IPS-NIHi7 (cell line): Measurements from ENCODE around the gene FOXN3.
"Not testable (repeated sequence)": the region's sequence is repeated elsewhere in the genome, so short reads cannot be mapped to it uniquely, and the experiment has no call there.

Experiments
- DNase-seq: peaks from one replicate; pipeline ENCODE4 v3.0.0; 2012; ENCODE audit warnings: mixed read lengths; ENCODE audit errors: extremely low spot score

Gene FOXN3

DNA sequence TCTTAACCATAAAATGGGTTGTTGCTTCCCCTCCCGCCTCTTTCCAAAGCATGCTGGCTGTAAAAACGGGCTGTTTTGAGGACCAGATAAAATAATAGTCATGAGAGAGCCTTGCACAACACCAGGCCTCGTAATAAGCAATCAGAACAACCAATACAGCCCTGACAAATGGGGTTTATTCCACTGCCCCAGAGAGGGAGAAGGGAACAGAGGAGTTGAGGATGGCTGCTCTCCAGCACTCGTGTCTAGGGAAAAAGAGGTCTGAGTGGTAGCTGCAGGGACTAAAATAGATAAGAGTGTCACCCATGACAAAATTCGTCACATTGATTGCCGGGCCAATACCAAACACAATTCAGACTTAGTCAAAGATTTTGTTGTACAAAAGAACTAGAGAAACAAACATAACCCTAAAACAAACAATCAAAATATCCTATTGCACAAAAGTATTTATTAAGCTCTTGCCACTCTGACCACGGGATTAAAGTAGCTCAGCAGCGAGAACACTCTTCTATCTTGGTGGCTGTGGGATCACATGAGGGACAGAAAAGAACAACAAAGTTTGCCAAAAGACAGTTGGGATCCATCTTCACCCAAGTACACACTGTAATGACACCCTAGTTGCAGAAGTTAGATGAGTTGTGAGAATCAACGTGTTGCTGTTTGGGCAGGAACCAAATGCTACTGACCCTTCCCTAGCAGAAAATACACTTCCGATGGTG is 188.0 kb downstream of the FOXN3 start:
- DNase-seq, result no peak

DNA sequence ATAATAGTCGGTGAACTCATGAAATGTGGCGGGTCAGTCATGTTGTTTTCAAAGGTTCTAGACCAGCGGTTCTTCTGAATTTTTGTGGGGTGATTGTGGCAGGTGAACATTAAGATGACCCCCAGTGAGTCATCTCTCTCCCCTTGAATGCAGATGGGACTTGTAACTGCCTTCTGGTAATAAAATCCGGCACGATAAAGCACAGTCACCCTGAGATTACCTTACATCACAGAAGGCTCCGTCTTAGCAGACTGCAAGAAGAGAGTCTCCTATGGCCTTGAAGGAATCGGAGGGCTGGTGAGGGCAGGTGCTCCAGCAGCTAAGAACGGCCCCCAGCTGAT is 189.6 kb downstream of the FOXN3 start:
- no peak for DNase-seq

DNA sequence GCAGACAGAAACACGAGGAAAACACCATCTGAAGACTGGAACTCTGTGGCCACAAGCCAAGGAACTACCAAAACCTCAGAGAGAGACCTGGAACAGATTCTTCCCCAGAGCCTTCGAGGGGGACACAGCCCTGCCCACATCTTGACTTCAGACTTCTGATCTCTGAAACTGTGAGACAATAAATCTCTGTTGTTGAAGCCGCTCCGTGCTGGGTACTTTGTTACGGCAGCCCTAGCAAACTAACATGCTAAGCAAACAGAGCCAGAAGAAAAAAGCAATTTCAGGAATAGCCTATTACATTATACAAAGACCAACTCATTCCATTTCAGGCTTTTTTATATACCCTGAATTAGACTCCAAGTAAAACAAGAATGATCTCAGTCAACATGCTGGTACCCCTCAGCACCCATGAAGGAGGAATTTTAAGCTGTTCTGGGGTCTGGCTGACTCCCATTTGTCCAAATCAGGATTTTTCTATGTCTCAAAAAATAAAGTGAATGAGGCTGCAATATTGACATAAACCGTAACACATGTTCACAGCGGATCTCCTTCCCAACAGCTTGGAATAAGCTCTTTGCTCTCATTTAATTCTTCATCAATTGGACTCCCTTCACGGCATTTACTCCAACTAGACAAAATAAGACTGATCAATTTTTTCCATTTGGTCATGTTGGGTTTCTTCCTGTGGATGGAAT is 190.1 kb downstream of the FOXN3 start:
- DNase-seq, result no peak

DNA sequence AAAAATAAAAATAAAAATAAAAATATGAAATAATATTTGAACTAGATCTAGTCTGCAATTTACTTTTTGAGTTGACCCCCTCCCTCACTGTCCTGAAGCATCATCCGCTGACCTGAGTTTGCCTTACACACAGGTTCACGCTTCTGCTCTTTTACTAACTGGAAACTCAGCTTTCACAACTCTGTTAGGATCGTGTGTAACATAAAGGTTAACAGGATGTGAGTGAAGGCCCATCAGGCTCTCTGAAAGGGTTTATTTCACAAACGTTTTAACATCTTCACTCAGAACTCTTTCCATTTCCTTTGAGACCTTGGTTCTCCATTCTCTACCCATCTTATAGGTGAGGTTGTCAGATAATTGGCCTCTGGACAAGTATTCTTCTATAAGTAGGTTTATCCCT is 191.4 kb downstream of the FOXN3 start:
- no peak for DNase-seq

DNA sequence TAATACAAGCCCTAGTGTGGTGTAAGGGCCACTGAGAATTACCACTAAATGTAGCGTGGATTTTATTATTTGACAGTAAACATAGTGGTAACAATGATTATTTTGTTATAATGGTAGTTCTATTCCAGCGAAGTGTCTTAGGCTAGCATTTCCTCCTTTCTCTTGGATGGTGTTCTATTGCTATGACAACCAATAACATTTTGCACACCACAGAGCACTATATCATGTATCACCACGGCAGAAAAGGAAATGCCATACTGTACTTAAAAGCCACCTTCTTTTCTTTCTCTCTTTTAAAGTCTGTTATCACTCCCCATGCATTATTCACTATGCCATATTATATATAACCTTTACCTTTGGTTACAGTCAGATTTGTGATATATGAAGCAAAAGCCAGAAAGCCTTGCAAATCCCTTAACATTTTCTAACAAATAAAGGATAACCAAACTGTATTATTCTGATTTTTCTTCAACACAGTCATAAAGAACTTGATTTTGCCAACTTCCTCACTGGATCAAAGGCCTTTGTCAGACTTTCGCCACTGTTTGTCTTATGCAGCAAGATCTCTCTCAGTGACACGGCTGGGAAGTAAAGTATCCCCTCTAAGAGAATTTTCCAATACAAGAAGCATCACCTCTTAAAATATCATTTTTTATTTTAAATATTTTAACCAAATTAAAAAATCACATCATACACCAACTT is 195.8 kb downstream of the FOXN3 start:
- no peak for DNase-seq

DNA sequence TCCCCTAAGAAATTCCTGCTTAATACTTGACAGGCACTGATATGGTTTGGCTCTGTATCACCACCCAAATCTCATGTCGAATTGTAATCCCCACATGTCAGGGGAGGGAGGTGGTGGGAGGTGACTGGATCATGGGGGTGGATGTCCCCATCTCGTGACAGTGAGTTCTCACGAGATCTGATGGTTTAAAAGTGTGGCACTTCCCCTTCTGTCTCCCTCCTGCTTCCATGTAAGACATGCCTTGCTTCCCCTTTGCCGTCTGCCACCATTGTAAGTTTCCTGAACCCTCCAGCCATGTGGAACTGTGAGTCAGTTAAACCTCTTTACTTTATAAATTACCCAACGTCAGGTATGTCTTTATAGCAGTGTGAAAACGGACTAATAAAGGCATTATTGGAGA is 198.0 kb downstream of the FOXN3 start:
- no peak for DNase-seq

DNA sequence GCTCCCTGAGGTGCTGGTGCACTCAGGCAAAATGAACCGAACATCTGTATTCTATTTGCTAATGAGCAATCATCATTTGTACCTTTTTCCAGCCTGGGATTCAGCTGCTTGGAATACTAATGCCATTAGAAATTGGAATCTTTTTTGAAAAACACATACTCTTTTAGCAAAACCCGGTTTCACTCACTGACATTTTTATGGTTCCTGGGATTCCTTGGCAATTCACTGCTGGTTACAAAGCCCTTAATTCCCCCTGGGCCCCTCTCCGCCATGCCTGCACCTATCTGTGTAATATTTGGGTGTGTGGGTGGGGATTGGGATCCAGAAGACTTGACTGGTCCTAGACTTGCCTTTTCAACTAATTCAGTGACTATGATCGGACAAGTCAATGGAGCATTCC is 199.1 kb downstream of the FOXN3 start:
- DNase-seq, result no peak

DNA sequence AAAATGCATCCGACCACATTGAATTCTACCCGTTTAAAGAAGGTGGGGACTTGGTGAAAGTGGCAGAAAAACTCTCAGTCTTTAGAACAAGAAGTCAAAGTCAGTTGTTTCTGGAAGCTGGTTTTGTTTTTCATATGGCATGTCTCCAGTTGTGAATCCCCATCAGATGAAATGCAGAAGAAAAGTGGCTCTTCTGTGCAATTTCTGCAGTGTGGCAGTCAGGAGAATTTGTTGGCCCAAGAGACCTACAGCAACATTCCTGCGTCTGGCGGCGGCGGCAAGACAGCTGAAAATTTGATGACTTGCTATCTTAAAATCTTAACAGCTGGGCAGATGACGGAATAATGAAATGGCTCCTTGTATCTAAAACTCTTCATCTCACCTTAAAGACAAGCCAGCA is 201.5 kb downstream of the FOXN3 start:
- DNase-seq, result no peak

DNA sequence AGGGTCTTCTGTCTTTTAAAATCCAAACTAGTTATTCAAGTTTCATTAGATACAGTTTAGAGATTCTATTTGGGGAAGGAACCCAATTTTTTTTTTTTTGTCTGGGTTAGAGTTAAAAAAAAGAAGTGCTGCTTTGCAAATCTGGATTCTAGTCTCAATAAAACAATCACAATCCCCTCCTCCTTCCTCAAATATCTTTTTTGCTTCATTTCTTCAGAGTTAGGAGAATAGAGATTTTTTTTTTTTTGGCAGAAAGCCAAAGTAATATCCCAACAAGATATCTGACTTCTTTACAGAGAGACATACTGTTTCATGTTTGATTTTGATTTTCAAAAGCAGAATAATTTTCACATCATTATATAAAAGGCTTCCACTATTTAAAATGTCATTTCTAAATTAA is 201.9 kb downstream of the FOXN3 start:
- no peak for DNase-seq

DNA sequence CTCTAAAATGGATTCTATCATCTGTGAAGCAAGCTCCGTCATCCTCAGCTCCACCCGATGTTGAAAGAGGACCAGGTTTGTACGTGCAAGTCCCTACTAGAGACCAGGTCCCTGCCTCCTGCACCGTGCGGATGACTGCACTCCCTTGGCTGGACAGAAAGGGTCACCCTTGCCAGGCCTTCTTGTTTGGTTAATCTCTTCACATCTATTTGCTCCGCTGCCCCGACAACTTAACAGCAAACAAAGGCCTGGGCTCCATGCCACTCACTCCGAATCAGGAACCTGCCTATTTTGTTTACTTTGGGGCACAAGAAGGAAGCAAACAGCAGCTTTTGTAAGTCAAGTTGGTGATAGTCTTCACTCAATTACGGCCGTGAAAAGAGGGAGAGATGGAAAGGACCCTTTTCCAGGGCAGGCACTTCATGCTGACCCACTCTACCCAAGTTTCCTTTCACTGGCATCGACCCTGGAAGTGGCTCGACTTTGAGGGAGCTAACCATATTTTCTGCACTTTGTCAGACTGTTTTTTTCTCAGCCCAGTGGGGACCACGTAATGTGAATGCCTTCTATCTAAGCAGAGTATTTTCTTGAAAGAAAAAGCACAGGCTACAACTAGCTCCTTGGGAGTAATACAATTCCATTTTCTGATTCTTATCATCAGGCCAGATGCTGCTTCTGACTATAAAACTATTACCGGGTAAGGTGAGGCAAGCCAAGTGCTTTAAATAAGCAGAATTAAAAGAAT is 202.6 kb downstream of the FOXN3 start:
- no peak for DNase-seq

DNA sequence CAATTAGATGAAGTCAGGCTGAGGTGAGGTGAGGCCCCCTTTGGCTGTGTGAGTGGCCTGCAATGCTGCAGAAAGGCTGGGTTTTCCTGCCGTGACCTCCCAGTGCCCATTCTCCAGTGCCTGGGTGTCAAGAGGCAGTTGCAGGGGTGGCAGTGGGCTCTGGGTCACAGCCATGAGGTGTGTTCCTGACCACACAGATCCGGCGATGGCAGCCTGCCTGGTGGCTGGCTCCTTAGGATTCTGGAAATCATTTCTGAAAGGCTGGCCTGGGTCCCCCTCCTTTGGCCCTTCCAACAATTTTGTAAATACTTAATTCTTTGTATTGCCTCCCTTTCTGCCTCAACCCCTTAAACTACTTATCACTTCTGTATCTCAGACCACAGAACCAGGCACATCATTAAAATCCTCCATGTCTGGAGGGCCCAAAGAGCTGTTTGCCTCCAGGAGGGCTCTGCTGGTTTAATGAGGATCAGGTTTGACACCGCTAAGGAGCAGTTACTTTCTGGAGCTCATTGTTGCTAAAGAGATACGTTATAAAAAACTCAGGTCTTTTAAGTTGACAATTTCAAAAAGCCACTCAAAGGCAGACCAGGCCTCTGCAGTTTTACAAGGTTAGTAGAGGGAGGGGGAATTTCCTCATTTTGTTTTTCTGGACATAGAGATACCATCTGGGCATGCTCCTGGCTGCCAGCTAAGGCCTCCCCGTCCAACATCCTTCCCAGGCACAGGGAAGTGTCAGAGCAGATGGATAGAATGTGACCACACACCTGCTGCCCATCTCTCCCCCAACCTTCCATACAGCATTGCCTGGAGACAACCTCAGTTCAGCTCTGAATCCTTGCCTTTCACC is 204.4 kb downstream of the FOXN3 start:
- no peak for DNase-seq

DNA sequence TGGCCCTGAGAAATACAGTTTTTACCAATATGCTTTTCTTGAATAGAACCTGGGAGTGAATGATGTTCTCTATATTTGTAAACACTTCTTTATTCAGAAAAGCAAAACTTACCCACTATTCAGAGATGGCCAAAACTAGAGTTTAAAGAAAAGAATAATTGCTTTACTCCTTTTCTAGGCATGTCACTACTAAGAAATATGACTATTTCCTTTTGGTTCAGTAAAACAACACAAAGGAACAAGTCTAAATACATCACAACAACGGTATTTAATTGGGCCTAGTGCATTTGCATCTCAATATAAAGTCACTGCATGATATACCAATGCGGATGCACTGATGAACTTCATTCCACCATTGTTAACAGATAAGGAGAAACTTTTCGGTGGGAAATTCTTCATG is 207.5 kb downstream of the FOXN3 start:
- DNase-seq, result no peak

DNA sequence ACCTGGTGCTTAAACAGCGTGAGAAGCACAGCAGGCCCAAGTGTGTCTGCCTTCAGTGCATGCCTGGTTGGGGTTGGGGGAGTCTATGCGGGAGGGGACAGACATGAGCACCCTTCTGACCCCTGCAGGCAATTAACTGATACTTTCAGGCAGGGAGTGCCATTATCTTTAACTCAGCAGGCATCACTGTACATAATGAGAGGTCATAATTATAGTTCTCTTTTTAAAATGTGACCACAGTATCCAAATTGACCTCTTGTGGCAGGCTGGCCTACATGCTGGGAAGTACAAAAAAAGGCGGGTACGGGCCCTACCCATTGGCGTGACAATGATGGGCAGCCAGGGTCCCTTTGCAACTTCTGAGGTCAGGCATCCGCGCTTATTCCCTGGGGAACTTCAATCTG is 209.1 kb downstream of the FOXN3 start:
- peak; percentile 55 for DNase-seq

DNA sequence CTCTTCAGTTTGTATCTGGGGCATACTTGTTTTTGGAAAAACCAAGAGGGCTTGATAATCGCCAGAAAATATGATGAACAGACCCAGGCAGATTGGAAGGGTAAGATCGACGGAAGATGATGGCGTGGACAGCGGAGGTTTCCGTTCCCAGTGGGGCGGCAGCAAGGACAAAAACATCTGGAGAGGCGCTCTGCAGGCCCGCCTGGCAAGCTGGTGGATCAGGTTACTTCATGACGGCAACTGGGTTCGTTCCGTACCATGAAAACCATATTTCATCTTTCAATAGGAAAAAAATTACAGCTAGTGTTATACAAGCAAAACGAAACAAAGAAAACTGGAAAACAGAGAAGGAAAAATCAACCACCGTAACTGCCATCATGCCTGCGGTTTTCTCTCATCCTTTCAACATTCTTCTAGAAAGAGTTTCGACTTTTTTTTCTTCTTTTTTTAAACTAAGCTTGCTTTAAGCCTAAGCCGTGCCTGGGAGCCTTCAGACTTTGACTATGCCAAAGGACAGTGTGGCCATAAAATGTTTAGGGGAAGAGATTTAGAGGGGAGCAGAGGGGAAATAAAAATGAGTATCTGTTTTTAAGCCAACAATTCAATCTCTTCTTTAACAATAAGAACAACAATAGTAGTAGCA is 210.5 kb downstream of the FOXN3 start:
- no peak for DNase-seq

DNA sequence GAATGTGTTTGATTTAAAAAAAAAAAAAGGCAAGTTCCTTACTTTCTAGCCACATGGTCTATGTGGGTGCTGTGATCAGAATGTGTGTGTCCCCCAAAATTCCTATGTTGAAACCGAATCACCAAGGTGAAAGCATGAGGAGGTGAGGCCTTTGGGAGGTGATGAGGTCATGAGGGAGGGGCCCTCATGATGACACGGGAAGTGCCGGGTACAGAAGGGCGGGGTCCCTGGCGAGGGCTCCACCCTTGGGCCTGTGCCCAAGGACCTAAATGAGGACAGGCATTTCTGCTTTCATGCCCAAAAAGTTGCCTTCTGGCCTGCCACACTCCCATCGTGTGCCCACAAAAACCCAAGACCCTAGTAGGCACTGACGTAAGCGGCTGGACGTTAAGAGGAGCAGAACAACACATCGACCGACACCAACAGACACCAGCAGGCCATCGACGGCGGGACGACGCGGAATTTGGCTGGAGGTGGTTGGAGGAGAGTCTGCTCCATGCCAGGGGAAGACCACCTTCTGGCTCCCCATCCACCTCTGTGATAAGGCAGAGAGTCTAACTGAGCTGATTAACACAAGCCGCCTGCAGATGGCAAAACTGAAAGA is 211.8 kb downstream of the FOXN3 start:
- DNase-seq, result no peak

DNA sequence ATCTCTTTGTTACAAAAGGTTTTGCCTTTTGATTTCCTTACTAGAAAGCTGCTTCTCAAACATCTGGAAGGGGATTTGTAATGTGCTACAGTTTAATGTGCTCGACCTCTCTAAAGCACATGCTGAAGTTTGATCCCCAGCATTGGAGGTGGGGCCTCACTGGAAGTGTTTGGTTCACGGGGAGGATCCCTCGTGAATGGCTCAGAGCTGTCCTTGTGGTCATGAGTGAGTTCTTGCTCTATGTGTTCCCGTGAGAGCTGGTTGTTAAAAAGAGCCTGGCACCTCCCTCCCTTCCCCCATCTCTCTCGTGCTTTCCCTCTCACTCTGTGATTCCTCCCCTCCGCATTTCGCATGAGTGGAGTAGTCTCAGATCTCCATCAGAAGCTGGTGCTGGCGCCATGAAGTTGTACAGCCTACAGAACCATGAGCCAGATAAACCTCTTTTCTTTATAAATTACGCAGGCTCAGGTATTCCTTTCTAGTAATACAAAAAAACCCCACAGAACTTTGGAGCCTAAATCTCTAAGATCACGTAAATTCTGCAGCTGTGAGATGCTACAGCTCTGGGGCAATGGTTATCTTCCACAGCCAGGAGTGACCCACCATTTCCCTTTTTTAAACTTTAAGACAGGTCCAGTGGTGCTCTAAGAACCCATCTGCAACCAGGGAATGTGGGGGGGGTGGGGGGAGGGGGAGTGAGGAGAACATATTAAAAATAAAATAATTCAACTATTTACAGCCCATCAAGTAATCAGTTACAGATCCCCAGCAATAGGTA is 214.4 kb downstream of the FOXN3 start:
- no peak for DNase-seq

DNA sequence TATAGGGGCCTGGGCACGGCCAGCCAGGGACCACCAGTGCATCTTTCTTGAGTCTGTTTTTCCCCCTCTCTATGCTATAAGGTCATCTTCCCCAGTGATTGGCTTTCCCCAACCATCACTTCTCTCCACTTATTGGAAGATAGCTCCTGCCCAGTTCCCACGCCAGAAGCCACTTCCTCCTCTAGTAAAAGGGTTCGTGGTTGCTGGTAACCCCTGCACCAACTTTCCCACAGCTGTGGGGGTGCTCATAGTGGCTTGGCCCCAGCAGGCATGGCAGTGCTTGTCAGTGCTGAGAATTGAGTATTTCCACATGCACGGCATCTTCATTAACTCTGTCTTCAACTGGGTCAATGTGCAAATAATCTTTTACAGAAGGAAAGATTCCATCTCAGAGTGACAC is 215.4 kb downstream of the FOXN3 start:
- no peak for DNase-seq

DNA sequence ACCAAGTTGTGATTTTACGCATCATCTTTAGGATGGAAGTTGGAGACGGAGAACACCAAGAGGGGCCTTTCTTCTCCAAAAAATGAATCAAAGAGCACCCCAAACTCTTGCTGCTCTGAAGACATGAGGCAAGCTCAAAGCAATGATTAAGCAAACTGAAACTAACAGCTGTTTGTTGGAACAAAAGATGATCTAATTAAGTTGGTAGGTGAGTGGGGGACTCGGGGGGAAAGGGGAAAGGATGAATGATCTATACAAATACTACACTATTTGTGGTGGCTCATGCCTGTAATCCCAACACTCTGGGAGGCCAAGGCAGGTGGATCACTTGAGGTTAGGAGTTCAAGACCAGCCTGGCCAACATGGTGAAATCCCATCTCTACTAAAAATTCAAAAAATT is 217.7 kb downstream of the FOXN3 start:
- DNase-seq, result not testable (repeated sequence)

DNA sequence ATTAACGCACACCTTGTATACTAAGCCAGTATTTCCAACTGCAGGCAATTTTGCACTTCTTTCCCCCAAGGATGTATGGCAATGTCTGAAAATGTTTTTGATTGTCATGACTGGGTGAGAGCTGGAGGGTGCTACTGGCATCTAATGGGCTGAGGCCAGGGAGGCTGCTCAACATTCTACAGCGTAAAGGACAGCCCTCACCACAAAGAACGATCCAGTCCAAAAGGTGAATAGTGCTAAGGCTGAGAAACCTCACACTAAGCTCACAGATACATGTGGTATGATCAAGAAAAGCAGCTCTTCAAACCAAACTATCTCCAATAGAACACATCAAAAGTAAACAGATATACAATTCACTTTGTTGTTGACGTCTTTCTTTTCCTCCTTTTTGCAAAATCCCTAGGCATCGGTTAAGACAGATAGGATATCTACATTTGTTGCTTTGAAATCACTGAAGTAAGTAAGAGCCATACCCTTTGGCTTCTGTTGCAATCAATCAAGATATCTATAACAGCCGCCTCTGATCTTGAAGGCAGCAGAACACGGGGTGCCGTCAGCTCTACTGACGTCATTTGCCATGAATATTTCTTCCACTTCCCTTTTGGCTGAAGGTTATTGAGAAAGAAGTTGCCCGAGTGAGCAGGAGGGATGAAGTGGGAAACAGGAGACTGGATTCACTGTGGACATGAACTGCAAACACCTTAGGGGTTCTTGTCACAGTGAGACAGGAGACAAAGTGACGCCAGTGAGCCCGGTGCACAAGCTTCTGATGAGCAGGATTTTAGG is 218.3 kb downstream of the FOXN3 start:
- DNase-seq, result no peak
